CD1c-positive myeloid dendritic cell (primary cell): Measurements from ENCODE around the gene MRPS7.

Experiments
- DNase-seq: peaks from one replicate; pipeline ENCODE4 v3.0.0-alpha.2; 2016; ENCODE audit errors: extremely low spot score

The MRPS7 gene

GRCh38 chr17:75308732-75309629 lies 47.3 kb downstream of the MRPS7 start:
- DNase-seq = peak; percentile 48

DNA sequence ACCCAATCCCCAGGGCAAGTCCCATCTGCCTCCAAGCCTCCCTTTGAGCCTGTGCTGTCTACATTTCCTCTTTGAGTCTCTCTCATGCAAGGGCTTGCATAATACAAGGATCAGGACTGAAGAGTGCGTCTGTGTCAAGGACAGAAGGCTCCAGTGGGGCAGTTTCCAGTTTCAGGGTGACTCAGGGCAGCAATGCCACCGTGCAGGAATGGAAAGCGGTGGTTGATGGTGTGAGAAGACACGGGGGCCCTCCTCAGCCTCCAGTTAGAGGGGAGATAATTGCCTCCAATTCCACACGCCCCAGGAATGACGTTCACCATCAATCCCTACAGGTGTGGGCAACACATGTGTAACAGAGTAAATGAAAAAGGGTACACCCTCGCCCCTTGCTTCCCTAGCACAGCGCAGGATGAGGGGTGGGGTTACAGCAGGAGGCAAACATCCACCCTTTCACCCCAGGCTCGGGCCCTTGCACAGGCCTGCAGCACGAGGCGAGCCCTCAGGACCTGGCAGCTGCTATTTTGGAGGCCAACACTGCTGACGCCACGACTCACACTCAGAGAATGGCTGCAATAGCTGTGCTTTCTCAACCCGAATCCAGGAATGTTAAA lies 52.4 kb downstream of the MRPS7 start:
- peak; percentile 96 for DNase-seq

DNA sequence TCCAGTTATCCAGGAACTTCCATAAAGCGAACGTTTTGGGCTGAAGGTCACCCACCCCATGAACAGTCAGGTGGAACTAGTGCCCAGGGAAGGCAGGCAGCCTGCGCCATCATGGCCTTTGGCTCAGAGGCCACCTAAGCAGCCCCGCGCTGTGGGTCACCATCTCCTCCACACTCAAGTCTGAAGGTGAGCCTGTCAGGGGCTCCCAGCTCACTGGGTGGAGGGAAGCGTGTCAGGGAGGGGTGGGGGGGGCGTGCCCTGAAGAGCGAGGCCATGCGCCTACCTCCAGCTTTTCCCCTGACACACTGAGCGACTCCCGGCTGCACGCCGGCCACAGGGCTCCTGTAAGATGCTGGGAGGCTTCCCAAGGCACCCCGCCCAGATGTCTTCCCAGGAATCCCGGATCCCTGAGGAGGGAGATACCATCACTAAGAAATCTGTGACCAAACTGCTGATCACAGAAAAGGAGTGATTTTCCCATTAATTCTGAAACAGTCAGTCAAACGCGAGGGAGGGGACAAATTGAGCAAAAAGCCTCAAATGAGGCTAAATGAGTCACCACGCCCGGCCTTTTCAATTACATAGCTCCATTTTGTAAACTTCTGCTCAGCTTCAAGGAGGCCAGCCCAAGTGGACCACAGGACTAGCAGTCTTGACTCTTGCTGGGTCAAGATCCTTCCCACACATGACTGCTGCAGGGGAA lies 54.0 kb downstream of the MRPS7 start:
- DNase-seq = peak; percentile 93
